HG02970 (cell line): ENCODE measurements around the gene BTBD17.

Experiments used
- ATAC-seq: cut with Tn5 transposase; IDR thresholded peaks from one replicate; pipeline ENCODE4 v1.9.1; 2021; ENCODE audit warnings: mild to moderate bottlenecking, moderate library complexity, moderate number of reproducible peaks; ENCODE audit not compliant: unreplicated experiment, low FRiP score

The BTBD17 gene

DNA sequence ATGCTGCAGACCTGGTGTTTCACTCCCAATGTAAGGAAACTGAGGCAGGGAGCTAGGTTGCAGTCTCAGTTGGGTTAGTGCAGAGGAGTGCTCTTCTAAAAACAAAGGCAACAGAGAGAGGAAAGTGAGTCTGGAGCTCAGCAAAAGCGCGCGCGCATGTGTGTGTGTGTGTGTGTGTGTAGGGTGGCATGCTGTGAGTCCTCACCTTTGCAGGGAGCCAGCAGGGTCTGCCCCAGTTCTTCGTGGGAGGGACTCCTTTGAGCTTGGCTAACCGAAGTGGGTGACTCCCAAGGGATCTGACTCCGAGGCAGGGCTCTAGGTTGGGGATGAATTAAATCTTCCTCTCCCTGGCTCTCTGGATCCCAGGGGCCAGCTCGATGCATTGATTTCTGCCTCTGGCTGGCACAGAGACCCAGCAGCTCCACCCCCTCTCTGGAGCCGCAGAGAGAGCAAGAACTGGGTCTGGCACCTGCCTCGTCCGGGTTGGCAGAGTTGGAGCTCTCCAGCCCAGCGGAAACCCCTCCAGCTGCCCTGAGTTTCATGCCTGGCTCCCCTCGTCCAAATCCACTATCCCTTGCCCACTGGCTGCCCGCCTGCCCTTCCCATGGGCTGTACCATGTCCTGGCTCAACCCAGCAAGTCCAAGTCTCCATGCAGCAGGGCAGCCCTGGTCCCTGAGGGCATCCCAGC, 1.3 kb upstream of the BTBD17 start:
- no peak for ATAC-seq

- no peak for ATAC-seq
Measured at GRCh38 chr17:74362069-74362405, 369 bp upstream of the BTBD17 start.

GRCh38 chr17:74360899-74361229, 804 bp downstream of the BTBD17 start:
- ATAC-seq: no peak

DNA sequence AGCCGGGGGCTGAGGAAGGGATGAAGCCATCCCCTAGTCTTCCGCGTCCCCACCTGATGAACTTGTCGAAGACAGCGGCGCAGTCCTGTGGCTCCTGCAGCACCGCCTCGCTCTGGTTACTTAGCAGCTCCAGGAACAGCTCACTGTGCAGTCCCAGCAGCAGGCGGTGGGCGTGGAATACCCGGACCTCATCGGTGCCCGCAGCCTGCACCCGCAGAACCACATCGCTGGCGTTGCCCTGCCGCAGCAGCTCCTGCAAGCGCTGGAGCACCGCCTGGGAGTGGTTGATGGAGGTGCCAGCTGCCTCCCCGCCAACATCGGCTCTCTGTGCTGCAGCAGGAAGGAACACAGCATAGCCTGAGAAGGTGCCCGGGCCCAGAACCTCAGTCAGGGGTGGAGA, 1.8 kb downstream of the BTBD17 start:
- ATAC-seq: no peak

GRCh38 chr17:74358697-74359096, 3.0 kb downstream of the BTBD17 start:
- no peak for ATAC-seq

DNA sequence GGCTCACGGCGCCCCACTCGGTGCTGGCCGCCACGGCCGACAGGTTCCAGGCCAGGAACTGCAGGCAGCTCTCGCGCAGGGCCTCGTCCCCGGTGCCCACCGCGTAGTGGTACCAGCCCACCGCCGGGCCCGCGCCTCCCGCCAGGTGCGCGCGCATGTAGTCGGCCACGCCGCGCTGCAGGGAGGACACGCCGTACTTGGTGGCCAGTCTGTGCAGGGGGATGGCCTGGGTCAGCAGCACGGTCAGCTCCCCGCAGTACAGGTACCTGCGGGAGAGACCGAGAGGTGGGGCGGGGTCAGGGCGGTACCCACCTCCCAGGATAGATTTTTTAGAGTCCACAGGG, 4.2 kb downstream of the BTBD17 start:
- no peak for ATAC-seq

DNA sequence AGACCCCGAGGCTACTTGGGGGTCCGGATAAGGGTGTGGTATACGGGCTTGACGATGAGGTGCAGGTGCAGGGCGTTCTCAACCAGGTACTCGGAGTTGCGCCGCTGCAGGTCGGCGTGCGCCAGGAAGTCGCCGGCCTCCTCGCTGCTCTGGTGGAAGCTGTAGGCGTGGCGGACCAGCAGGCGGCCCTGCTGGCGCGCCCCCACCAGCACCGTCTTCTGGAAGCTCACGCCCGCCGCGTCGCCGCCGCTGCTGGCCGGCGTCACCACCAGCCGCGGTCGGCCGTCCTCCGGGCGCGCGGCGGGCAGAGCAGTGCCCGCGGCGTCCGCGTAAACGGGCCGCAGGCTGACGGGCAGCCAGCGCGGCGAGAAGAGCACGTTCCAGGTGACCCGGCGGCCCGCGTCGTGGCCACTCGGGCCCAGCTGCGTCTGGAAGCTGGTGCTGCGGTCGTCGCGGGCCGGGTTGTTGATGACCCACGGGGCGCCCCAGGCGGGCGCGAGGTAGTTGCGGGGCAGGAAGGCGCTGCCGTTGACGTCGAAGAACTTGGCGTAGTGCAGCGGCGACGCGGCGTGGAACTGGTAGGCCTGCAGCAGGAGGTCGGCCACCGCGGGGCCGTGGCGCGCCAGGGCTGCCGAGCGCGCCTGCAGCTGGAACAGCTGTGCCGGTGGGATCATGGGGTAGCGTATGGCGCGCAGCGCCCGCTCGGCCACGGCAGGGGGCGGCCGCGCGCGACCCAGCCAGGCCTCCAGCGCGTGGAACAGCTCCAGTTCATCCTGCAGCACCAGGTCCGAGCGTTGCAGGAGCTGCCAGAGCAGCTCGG, 4.8 kb downstream of the BTBD17 start:
- no peak for ATAC-seq

DNA sequence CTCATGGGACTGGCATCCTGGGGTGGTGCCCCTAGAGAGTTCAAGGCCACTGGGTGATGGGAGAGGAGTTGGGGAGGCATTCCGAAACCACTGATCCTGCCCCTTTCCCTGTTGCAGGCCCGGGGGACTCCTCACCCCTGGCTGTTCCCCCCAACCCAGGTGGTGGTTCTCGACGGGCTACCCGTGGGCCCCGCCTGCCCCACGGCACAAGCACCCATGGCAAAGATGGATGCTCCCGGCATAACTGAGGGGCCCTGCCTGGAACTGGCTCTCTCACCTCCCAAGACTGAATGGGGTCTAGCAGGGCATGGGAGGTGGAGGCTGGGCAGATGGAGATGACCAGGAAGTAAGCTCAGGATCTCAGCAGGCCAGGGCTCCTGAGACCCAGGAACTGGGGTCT, 6.6 kb downstream of the BTBD17 start:
- no peak for ATAC-seq

DNA sequence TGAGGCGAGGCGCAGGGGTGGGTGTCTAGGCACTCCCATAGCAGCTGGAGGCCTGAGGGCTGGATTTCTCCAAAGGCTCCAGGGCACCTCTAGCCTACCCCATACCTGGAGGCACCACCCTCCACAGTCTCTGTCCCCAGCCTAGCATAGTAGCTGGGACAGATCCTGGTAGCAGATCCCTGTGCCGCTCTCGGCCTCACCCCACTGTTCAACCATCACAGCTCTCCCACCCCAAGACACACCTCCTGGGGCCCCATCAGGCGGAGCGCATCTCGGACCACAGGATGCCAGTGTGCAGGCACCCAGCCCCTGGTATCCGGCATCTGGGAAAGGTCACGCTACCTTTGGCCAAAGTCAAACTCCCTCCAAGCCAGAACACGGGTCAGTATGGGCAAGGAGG, 7.1 kb downstream of the BTBD17 start:
- ATAC-seq: no peak

DNA sequence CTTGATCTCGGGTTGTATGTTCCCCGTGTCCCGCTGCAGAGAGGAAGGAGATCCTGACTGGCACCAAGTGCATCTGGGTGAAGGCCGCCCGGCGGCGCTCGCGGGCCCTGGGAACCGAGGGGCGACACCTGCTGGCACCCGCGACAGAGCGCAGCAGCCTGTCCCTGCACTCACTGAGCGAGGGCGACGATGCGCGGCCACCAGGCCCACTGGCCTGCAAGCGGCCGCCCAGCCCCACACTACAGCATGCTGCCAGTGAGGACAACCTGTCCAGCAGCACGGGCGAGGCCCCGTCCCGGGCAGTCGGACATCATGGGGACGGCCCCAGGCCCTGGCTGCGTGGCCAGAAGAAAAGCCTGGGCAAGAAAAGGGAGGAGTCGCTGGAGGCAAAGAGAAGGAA, 7.5 kb downstream of the BTBD17 start:
- ATAC-seq: no peak

DNA sequence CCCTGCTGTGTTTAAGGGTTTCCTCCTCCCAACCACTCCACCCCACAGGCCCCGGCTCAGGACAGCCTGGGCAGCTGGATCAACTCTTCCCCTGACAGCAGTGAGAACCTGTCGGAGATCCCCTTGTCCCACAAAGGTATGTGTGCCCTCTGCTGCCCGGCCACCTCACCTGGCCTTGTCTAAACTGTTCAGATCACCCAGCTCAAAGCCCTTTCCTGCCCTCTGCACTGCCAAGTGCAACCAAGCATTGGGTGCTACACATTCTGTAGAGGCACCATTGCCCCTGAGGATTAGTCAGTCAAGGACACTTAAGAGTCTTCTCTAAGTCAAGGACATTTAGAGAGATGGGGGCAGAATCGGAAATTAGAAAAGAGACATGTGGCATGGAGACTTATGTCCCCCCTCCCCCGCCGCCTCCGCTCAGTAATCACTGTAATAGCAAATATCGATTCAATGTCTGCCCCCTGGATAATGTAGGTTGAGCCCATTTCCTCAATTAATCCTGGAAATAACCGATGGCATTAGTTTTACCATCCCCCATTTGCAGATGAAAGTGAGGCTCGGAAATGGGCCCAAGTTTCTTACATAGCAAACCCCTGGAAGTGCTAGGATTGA, 8.1 kb downstream of the BTBD17 start:
- ATAC-seq: no peak

GRCh38 chr17:74351552-74352210, 10.0 kb downstream of the BTBD17 start:
- ATAC-seq: no peak

DNA sequence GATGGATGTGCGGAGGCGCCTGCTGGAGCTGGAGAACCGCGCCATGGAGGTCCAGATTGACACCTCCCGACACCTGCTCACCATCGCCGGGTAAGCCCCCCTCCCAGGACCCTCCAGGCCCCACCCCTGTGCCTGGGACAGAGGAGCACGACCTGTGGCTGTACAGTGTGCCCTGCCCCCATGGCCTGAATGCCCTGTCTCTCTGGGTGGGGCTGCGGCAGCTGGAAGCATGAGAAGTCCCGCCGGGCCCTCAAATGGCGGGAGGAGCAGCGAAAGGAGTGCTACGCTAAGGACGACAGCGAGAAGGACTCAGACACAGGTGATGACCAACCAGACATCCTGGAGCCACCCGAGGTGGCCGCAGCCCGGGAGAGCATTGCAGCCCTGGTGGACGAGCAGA, 11.2 kb downstream of the BTBD17 start:
- ATAC-seq: no peak

- no peak for ATAC-seq
Measured at GRCh38 chr17:74349120-74349519, 12.5 kb downstream of the BTBD17 start.

DNA sequence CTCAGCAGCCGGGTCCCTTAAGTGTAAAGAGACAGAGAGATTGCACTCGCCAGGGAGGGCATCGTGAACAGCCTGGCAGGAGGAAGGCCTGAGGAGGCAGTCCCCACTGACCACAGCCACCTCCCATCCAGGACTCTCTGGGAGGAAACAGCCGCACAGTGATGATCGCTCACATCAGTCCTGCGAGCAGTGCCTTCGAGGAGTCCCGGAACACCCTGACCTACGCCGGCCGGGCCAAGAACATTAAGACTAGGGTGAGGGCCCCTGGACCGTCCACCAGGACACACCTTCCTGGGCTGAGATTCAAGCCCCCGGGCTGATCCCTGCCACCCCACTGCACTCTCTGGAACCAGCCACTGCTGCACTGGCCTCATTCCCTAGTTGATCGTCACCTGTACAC, 14.0 kb downstream of the BTBD17 start:
- no peak for ATAC-seq

- no peak for ATAC-seq
Measured at GRCh38 chr17:74345433-74346241, 16.0 kb downstream of the BTBD17 start.

- ATAC-seq: no peak
Measured at GRCh38 chr17:74344658-74345057, 17.0 kb downstream of the BTBD17 start.

GRCh38 chr17:74343526-74344284, 18.0 kb downstream of the BTBD17 start:
- no peak for ATAC-seq

DNA sequence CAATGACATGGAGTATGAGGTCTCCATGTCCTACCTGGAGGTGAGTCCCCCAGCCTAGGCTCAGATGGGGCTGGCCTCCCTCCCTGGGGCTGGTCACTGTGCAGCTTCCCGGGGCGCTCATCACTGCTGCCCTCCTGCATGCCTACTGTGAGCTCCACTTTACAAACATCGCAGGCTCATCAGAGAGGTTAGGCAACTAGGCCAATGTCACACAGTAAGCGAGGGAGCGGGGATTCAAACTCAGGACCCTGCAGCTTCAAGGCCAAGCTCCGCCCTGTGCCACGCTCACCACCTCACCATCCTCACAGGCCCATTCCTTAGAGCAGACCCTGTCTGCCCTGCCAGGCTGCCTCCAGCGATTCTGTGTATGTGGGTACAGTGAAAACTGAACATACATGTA, 18.5 kb downstream of the BTBD17 start:
- ATAC-seq: no peak

DNA sequence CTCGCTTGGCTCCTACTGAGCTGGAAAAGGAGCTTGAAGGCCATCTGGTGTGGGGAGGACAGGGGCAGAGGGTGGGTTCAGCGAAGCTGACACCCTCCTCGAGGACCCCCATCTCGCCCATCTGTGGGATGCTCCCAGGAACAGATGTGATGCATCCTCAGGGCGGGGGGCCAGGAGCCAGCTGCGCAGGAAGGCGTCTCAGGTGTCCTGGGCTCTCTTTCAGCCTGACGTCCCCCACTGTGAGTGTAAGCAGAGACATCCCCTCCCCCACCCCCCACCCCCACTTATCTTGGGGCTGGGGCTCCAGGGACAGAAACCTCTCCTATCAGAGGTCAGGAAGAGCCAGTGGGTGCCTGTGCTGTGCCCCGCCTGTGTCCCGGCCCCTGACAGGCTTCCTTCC, 19.4 kb downstream of the BTBD17 start:
- no peak for ATAC-seq
